Activated naive CD8-positive, alpha-beta T cell treated with anti-CD3 and anti-CD28 coated beads, Interleukin-2, amount 50 U/mL, for 24 hours (primary cell): ENCODE data around the gene HOXA13.
A peak's percentile ranks its signal among the peaks of the same experiment; 100 is the strongest.

Experiments used
- ATAC-seq: fragments of 150-1000 bp; cut with Tn5 transposase; one replicate; pipeline ENCODE4 v1.10.0; 2021
- DNase-seq: peaks from one replicate; pipeline ENCODE4 v3.0.0; 2021
- H3K27ac Mint-ChIP-seq: one replicate; pipeline ENCODE4 v1.8.0; 2021; ENCODE audit warnings: mild to moderate bottlenecking, mixed read lengths
- H3K27me3 Mint-ChIP-seq: one replicate; pipeline ENCODE4 v1.8.0; 2021; ENCODE audit warnings: mixed read lengths
- H3K36me3 Mint-ChIP-seq: one replicate; pipeline ENCODE4 v1.8.0; 2021; ENCODE audit warnings: low read depth, mixed read lengths
- H3K4me1 Mint-ChIP-seq: one replicate; pipeline ENCODE4 v1.8.0; 2021; ENCODE audit warnings: mixed read lengths
- H3K4me3 Mint-ChIP-seq: one replicate; pipeline ENCODE4 v1.8.0; 2021; ENCODE audit warnings: mild to moderate bottlenecking, moderate library complexity, mixed read lengths
- H3K9me3 Mint-ChIP-seq: one replicate; pipeline ENCODE4 v1.8.0; 2021; ENCODE audit warnings: mixed read lengths

HOXA13 gene

DNA sequence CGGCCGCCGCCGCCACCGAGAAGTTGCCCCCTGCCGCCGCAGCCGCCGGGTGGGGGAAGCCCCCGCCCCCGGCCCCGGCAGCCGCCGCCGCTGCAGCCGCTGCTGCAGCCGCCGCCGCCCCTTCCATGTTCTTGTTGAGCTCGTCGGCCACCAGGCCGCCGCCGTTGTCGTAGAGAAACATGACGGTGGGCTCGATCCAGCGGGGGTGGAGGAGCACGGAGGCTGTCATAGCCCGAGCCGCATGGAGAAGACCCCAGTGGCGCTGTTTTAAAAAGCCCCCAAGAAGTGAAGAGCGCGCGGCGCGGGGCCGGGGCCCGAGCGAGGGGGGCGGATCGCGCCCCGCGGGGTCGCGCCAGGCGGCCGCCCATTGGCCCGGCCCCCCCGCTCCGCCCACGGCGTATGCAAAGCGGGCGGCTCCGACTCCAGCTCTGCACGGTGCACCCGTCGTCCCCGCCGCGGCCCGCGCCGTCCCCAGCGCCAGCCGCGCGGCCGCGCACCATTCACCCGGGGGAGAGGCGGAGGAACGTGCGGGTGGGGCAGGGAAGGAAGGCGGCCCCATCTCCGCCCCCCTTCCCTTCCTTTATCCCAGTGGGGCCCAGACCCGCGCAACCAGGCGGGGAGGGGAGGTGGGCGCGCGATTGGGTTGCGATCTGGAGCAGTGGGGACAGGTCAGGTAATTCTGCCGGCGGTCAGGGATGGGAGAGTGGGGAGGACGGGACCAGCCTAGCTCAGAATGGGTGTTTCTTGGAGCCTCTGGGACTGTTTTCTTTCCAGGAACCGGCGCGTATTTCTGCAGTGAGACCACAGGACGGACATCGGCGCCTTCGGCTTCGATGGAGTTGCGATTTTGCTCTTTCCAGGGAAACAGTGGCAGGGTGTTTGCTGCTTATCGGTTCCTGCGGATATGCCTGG, at the start of gene HOXA13:
HOXA13 (minus strand) TSS at position 243 of the 912 bp plus-strand sequence; CDS start at position 229, 14 bp downstream.
- Mint-ChIP-seq H3K4me1 (peaks cover 37% of the 10 kb centered on the region), H3K27ac (peak within 1 kb of the TSS; percentile 13), H3K27me3 (peaks cover 81% of the 10 kb centered on the region), H3K4me3 (peak within 1 kb of the TSS; percentile 75), H3K9me3 (no peaks in the 10 kb centered on the region), H3K36me3 (no peaks in the 10 kb centered on the region)
- DNase-seq (no peak), ATAC-seq (peak; percentile 65)

DNA sequence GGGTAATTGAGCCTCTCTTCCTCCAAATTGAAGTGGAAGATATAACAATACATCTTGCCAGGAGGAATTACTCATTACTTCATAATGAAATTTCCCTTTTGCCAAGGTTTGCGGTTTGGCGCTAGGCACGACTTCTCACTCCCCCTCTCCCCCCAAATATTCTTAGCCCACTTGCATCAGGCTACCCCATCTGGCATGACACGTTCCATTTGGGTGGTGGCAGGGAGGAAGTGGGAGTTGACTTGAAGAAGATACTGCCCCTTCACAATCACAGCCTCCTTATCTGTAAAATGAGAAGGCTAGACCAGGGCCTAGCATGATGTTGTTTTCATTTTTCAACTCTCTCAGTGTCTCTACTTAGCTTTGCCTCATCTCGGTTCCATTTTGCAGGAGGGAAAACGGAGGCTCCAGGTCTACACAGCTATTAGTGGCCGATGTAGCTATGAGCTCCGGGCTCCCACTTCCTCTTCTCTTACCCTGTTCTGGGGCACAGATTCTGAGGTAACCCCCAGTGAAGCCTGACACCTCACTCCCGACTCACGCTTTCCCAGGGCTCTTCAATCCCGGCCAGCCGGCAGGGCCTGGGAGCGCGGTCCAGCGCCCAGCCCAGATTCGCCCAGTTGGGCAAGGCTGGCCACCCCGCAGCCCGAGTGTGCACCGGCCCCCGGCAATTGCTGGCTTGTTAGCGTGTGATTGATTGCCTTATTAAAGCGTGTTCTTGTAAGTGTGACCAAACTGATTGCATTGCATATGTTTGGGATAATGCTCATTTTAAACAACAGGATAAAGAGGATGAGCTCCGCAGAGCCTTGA, 49.2 kb upstream of the HOXA13 start:
- Mint-ChIP-seq H3K4me1 (peaks cover 12% of the 10 kb centered on the region), H3K4me3 (no peak overlapping the region), H3K9me3 (no peaks in the 10 kb centered on the region), H3K27me3 (peaks cover 94% of the 10 kb centered on the region), H3K36me3 (no peaks in the 10 kb centered on the region), H3K27ac (no peak overlapping the region)
- ATAC-seq, result no peak
- no peak for DNase-seq

DNA sequence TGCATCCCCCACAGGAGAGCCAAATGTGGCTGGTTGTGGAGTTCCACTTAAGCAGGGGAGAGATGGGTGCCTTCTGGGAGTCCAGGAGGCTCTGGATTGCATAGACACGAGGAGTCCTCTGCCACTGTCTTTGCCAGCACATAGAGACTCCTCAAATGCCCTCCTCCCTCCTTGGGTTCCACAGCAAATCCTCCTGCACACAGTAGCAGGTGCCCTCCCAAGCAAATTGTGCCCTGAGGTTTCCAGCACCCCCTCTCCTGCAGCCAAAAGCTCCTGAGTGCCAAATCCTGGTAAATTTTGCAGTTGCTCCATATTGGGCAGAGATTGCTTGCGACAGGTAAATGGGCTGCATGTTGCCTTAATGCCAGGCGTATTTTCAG, 48.5 kb upstream of the HOXA13 start:
- Mint-ChIP-seq H3K27me3 (peaks cover 91% of the 10 kb centered on the region), H3K4me1 (peaks cover 14% of the 10 kb centered on the region), H3K4me3 (no peak overlapping the region), H3K27ac (no peak overlapping the region), H3K9me3 (no peaks in the 10 kb centered on the region), H3K36me3 (no peaks in the 10 kb centered on the region)
- ATAC-seq (no peak), DNase-seq (no peak)

DNA sequence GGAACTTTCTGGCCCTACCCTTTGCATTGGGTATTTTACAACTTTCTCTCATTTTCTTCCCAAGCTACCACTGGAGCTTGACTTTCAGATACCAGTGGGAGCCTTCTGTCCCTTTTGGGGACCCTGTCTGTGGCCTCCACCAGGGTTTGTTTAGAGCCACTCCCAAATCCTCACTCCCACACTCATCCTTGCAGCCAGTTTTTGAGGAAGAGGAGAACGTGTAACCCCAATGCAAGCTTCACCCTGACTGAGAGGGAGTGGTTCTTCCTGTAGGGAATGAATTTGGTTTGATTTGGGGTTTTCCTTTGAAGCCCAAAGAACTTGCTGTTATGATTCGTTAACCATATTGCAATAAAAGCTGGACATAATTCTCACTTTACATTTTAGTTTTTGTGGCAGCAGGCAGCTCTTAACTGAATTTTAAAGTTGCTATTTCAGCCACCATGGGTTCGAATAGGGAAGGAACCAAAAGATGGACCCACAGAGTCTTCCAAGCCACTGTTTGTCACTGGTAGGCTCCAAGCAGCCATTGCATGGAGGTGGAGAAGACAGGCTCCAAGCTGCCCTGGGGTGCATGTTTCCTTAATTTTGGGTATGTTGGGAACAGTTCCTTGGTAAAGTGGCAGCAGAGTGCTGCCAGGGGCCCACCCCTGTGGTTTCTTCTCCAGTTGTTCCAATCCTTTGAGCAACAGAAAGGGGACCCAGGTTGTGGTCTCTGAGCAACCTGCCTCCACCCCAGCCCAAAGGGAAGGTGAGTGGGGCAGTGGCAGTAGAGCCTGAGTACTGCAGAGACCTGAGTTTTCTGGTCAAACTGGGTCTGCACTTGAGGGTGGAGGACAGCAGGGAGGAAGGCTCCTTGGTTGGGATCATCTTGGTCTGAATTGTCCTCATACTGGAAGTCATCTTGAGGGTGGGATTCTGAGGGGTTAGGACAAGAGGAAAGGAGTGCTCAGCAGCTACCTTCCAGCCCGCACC, 47.8 kb upstream of the HOXA13 start:
- Mint-ChIP-seq H3K27ac (peak overlapping the region; percentile 22), H3K27me3 (peaks cover 89% of the 10 kb centered on the region), H3K4me1 (peaks cover 15% of the 10 kb centered on the region), H3K9me3 (no peaks in the 10 kb centered on the region), H3K36me3 (no peaks in the 10 kb centered on the region), H3K4me3 (no peak overlapping the region)
- ATAC-seq (no peak), DNase-seq (no peak)

DNA sequence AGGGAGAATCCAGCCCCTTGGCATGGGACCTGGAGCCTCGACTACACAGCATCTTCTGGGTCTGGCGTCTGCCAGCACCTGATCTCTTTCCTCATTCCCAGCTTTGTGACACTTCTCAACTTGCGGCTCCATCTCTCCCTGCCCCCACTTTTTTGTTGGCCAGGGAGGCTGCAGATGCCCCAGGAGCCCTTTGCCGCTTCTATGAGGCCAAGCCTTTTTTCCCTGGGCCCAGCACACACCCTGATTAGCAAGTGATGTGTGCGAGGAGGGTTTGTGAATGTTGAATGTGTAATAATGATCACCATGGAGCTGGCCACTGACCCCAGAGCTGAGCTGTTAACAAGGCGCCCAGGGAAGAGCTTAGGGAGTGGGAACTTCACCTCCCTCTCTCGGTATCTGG, 47.1 kb upstream of the HOXA13 start:
- Mint-ChIP-seq H3K9me3 (no peaks in the 10 kb centered on the region), H3K27me3 (peaks cover 89% of the 10 kb centered on the region), H3K36me3 (no peaks in the 10 kb centered on the region), H3K4me3 (no peak overlapping the region), H3K4me1 (peaks cover 14% of the 10 kb centered on the region), H3K27ac (no peak overlapping the region)
- ATAC-seq (no peak), DNase-seq (no peak)

DNA sequence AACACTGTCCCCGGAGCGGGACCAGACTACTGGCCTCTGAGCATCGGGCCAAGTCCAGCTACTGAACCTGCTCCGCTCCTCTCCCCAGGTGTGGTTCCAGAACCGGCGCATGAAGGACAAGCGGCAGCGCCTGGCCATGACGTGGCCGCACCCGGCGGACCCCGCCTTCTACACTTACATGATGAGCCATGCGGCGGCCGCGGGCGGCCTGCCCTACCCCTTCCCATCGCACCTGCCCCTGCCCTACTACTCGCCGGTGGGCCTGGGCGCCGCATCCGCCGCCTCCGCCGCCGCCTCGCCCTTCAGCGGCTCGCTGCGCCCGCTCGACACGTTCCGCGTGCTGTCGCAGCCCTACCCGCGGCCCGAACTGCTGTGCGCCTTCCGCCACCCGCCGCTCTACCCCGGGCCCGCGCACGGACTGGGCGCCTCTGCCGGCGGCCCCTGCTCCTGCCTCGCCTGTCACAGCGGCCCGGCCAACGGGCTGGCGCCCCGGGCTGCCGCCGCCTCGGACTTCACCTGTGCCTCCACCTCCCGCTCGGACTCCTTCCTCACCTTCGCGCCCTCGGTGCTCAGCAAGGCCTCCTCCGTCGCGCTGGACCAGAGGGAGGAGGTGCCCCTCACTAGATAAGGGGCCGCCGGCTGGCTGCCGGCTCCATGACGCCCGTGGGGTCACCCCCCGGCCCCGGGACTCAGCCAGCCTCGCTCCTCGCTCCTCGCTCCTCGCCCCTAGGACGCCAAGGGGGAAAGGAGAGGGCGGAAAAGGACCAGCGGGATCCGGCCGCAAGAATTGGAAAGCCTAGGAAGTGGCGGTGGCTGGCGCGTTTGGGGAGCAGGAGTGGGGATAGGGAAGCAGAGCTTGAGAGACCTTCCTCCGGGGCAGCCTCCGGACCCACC, 46.2 kb upstream of the HOXA13 start:
- ATAC-seq, result no peak
- H3K36me3 Mint-ChIP-seq, result no peaks in the 10 kb centered on the region
- H3K27me3 Mint-ChIP-seq, result peaks cover 93% of the 10 kb centered on the region
- DNase-seq, result no peak
- H3K27ac Mint-ChIP-seq, result no peak overlapping the region
- H3K4me3 Mint-ChIP-seq, result no peak overlapping the region
- H3K4me1 Mint-ChIP-seq, result peaks cover 11% of the 10 kb centered on the region
- H3K9me3 Mint-ChIP-seq, result no peaks in the 10 kb centered on the region

DNA sequence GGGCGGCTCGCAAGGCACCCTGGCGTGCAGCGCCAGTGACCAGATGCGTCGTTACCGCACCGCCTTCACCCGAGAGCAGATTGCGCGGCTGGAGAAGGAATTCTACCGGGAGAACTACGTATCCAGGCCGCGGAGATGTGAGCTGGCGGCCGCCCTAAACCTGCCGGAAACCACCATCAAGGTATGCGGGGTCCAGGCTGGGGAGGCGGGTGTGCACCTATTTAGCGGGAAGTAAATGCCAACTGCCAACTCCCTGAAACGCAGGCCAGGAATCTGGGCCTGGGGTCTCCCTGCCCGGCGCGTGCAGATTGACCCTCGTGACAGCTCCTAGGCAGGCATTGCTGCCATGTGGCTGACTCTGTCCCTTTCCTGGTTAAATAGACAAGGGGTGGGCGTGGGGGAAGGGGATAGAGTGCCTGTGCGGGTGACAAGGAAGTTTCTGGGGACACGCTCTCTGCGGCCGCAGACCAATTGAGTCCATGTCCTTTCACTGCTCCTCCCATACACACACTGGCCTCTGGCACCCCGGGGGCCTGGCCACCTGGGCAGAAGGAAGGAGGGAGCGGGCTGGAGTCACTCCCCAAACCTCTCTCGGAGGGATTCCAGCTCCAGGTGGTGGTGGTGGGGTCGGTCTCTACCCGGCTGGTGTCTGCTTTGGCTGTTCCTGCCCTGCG, 45.4 kb upstream of the HOXA13 start:
- H3K27ac Mint-ChIP-seq, result no peak overlapping the region
- no peak overlapping the region for H3K4me3 Mint-ChIP-seq

DNA sequence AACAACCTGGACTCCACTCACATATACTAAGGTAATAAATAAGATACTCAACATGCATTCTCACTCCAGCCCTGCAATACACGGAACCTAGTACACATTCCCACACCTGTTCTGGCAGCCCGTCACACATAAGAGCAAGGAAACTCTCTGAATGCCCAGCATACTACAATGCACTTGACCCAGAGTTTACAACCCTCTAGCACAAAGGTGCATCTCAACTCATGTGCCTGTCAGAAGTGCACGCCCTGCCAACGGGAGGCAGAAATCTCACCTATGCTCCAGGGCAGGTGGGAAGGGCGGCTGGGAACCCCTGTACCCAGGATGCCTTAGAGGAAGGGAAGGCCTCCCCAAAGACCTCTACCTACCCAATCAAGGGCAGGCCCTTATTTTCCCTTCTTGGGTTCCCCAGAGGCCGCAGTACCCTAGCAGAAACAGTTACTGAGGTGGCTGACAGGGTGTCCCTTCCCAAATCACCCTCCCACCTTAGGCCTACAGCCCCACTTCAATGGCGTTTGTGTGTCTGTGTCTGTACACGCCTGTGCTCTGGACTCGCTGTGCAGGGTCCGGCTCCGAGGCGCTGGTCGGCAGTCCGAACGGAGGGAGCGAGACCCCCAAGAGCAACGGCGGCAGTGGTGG, 44.7 kb upstream of the HOXA13 start:
- Mint-ChIP-seq H3K9me3 (no peaks in the 10 kb centered on the region), H3K27me3 (peaks cover 92% of the 10 kb centered on the region), H3K36me3 (no peaks in the 10 kb centered on the region), H3K27ac (no peak overlapping the region), H3K4me3 (no peak overlapping the region), H3K4me1 (peaks cover 10% of the 10 kb centered on the region)
- DNase-seq, result no peak
- ATAC-seq, result no peak

More for the DNA sequence above, 45.4 kb upstream of the HOXA13 start:
- no peak for DNase-seq
- no peak for ATAC-seq
- H3K4me1 Mint-ChIP-seq, result peaks cover 7% of the 10 kb centered on the region
- no peaks in the 10 kb centered on the region for H3K9me3 Mint-ChIP-seq
- peaks cover 93% of the 10 kb centered on the region for H3K27me3 Mint-ChIP-seq
- H3K36me3 Mint-ChIP-seq, result no peaks in the 10 kb centered on the region

DNA sequence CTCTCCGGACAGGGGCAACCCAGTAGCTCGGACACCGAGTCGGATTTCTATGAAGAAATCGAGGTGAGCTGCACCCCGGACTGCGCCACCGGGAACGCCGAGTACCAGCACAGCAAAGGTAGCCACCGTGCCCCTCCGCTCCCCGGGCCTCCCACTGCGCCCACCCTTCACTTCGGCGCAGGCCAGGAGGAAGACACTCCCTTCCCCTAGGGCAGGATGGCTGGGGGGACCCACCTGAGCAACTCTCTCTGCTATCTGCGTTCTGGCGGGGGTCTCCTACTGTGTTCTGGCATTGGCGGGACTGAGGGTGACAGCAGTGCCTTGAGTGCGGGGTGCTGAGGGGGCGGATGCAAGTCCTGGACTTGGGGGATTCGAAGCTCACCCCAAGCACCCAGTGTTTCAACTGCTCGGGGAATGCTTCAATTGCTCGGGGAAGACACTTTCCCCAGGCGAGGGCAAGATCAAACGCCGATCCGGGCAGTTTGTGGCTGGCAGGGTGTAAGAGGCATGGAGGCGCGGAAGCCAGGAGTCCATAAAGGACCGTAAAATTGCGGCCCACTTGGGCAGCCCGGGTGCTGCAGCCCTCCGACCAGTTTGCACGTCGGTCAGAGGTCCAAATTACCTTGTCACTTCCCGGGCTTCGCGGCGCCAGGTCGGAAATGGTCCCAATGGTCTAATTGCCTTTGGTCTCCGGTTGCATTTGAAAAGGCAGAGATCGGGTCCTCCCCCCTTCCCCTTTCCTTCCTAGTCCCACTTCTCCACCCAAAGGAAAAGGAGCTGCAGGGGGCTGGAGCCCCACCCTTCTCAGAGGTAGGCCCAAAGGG, 43.7 kb upstream of the HOXA13 start:
- Mint-ChIP-seq H3K9me3 (no peaks in the 10 kb centered on the region), H3K4me1 (peaks cover 12% of the 10 kb centered on the region), H3K36me3 (no peaks in the 10 kb centered on the region), H3K4me3 (no peak overlapping the region), H3K27me3 (peaks cover 89% of the 10 kb centered on the region), H3K27ac (no peak overlapping the region)
- no peak for DNase-seq
- ATAC-seq, result no peak

DNA sequence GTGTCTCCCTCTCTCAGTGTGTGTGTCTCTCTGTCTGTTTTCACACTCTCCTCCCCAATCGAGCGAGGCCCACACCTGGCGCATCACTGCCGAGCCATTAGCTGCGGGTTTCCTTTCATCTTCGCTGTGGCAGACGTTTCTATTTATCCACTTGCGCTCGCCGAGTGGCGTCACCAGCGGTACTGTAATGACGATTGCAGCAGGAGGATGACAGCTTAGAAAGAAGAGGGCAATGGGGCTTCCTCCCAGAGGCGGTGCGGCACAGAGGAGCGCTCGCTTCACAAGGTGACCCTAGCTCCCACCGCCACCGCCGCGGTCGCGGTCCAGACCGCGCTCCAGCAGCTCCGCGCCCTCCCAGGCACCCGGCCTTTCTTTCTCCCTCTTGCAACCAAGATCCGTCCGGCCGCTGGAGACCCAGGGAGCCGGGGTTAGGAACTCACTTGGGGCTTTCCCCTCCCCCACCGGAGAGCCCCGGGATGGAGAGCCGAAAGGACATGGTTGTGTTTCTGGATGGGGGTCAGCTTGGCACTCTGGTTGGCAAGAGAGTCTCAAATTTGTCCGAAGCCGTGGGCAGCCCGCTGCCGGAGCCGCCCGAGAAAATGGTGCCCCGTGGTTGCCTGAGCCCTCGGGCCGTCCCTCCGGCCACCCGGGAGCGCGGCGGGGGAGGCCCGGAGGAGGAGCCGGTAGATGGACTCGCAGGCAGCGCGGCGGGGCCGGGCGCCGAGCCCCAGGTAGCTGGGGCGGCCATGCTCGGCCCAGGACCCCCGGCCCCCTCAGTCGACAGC, 42.9 kb upstream of the HOXA13 start, which contains the start of gene EVX1:
EVX1 (plus strand) TSS at position 248 of the 785 bp plus-strand sequence; CDS start at position 477, 229 bp downstream.
- Mint-ChIP-seq H3K4me1 (peaks cover 15% of the 10 kb centered on the region), H3K4me3 (peak within 1 kb of the TSS; percentile 67), H3K36me3 (no peaks in the 10 kb centered on the region), H3K27ac (peak within 1 kb of the TSS; percentile 66), H3K27me3 (peaks cover 89% of the 10 kb centered on the region), H3K9me3 (no peaks in the 10 kb centered on the region)
- ATAC-seq, result no peak
- DNase-seq, result no peak

DNA sequence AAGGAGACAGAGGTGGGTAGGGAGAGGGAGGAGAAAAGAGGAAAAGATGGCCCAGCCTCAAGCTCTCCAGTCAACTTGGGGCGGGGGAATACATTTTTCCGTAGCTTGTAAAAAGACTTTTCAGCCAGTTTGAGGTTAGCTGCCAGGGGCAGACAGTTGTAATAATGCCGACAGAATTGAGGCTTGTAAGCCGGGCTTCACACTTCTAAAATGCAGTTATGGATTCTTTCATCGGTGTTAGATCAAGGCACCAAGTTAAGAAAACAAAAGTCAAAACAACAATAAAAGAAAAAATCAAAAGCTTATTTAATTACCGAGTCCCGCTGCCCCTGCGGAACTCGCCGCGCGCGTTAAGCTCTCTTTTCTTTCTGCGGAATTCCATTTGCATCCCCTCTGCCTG, 42.3 kb upstream of the HOXA13 start:
- peak overlapping the region; percentile 67 for H3K4me3 Mint-ChIP-seq
- DNase-seq, result no peak
- H3K36me3 Mint-ChIP-seq, result no peaks in the 10 kb centered on the region
- peaks cover 88% of the 10 kb centered on the region for H3K27me3 Mint-ChIP-seq
- ATAC-seq, result no peak
- peaks cover 15% of the 10 kb centered on the region for H3K4me1 Mint-ChIP-seq
- H3K27ac Mint-ChIP-seq, result peak overlapping the region; percentile 66
- H3K9me3 Mint-ChIP-seq, result no peaks in the 10 kb centered on the region
